Lower leg skin (tissue), 3 donors: Measurements from ENCODE around the gene SIMC1.
"Not testable (repeated sequence)": the region's sequence is repeated elsewhere in the genome, so short reads cannot be mapped to it uniquely, and the experiment has no call there.

Source experiments
- CTCF ChIP-seq, 3 donors: fragments of 450-650 bp; IDR thresholded peaks; one replicate each; pipeline ENCODE4 v1.5.1; 2016; ENCODE audit warnings: antibody characterized with exemption in 3 of 3, mild to moderate bottlenecking in 3 of 3, moderate library complexity in 2 of 3
- POLR2A ChIP-seq, 2 donors: fragments of 450-650 bp; IDR thresholded peaks; one replicate each; pipeline ENCODE4 v1.6.1; 2016 to 2017; ENCODE audit warnings: antibody characterized with exemption in 2 of 2, mild to moderate bottlenecking in 1 of 2, moderate library complexity in 1 of 2

DNA sequence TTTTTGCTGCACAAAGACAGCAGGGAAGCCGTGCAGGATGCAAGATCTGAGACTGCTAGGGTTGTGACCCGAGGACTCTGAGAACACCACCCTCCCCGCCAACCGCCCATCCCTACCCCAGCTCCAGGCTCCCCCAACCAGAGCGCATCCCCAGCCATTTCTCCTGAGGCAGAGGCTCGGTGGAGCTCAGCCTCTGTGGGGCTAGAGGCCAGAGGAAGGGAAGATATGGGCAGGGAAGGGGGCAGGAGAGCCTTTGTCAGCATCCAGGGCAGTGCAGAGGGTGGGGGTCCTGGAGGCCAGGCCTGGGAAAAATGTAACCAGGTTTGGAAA lies 43.2 kb upstream of the SIMC1 start:
- not testable (repeated sequence) for TF ChIP-seq CTCF, POLR2A (IDR thresholded peaks at IDR 0.05)
